SHP77 treated with DMSO at 0.1 percent for 48 hours (cell line): ENCODE measurements around the gene CASR.

Source experiments
- DNase-seq: peaks from one replicate; lab custom pipeline; 2025; lab: John Stamatoyannopoulos, UW

CASR gene

GRCh38 chr3:122214711-122215110, 31.2 kb downstream of the CASR start:
- DNase-seq, result no peak

GRCh38 chr3:122215592-122216298, 32.3 kb downstream of the CASR start:
- no peak for DNase-seq

GRCh38 chr3:122217901-122218300, 34.4 kb downstream of the CASR start:
- DNase-seq, result no peak

DNA sequence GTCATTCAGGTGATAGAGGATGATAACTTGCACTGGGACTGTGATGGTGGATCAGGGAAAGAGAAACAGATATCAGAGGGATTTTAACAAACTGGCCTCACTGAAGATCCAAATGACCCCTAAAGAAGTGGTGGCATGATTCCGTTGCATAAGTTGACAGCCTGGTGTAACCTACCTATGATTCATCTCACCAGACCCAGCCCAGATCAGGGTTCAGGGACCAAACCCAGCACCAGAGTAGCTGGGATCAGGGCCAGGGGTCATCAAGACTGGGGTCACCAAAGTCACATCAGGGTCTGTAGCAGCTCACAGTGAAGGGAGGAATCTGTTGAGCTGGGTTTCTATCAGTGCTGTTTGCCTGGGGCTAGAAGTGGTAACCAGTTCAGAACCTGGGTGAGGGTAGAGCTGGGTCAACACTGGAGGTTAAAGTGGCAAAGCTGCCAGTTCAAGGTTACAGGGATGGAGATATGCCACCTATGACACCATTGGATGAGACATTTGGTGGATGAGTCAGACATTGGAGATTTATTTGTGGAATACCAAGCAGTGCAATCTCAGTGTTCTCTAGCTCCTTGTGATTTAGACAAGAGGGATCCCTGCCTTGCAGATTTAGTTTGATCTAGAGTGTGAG, 35.9 kb downstream of the CASR start:
- no peak for DNase-seq

DNA sequence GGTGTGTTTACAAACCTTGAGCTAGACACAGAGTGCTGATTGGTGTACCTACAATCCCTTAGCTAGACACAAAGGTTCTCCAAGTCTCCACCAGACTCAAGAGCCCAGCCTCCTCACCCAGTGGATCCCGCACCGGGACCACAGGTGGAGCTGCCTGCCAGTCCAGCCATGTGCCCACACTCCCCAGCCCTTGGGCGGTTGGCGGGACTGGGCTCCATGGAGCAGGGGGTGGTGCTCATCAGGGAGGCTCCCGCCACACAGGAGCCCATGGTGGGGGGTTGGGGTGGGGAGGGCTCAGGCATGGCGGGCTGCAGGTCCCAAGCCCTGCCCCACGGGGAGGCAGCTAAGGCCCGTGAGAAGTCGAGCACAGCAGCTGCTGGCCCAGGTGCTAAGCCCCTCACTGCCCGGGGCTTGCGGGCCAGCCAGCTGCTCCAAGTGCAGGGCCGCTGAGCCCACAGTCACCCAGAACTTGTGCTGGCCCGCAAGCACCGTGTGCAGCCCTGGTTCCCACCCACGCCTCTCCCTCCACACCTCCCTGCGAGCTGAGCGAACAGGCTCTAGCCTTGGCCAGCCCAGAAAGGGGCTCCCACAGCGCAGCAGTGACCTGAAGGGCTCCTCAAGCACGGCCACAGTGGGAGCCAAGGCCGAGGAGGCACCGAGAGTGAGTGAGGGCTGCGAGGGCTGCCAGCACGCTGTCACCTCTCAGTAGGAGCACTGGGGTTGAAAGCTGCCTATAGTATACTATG, 43.7 kb downstream of the CASR start:
- no peak for DNase-seq

DNA sequence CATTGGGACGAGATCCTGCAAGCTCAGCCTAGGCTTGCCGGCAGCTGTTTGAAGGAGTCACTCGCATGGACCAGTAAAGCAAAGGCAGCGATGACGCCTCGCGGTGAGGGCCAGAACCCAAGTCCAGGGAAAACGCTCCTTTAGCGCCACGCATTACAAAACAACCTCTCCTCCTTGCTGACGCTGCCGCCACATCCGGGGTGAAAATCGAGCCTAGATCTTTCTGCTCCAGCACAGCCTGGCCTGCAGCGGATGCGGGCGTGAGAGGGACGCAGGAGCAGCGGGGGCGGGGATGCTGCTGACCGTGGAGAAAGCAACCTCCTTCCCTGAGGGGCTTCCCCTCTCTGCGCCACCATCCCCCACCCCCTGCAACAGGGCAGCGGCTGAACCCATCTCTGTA, 46.7 kb downstream of the CASR start:
- DNase-seq, result no peak

GRCh38 chr3:122231465-122232157, 48.1 kb downstream of the CASR start:
- no peak for DNase-seq

GRCh38 chr3:122232485-122232884, 49.0 kb downstream of the CASR start:
- DNase-seq, result no peak

- DNase-seq, result no peak
These were observed 49.9 kb downstream of the CASR start for GRCh38 chr3:122233101-122233952.

- DNase-seq, result no peak
These were observed 50.6 kb downstream of the CASR start for GRCh38 chr3:122234117-122234516.

DNA sequence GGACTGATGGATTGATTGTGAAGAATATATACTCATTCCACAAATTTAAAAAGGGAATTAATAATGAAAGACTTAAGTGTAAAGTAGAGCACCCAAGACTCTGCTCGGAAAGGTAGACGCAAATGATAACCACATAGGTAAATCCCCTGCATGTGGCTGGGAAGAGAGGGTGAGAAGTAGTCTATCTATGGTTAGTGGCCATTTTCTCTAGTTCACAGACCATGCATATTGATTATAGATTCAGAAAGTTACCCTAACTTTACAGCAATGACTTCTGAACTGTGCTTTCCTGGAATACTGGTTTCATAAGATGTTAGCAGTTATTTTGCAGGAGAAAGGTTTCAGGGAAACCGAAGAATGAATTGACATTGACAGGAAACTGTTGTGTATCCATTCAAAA, 51.7 kb downstream of the CASR start:
- DNase-seq, result no peak

GRCh38 chr3:122239112-122239511, 55.6 kb downstream of the CASR start:
- DNase-seq, result no peak

GRCh38 chr3:122245513-122246174, 62.2 kb downstream of the CASR start:
- DNase-seq, result no peak

- DNase-seq, result no peak
These were observed 62.7 kb downstream of the CASR start for GRCh38 chr3:122246199-122246598.

DNA sequence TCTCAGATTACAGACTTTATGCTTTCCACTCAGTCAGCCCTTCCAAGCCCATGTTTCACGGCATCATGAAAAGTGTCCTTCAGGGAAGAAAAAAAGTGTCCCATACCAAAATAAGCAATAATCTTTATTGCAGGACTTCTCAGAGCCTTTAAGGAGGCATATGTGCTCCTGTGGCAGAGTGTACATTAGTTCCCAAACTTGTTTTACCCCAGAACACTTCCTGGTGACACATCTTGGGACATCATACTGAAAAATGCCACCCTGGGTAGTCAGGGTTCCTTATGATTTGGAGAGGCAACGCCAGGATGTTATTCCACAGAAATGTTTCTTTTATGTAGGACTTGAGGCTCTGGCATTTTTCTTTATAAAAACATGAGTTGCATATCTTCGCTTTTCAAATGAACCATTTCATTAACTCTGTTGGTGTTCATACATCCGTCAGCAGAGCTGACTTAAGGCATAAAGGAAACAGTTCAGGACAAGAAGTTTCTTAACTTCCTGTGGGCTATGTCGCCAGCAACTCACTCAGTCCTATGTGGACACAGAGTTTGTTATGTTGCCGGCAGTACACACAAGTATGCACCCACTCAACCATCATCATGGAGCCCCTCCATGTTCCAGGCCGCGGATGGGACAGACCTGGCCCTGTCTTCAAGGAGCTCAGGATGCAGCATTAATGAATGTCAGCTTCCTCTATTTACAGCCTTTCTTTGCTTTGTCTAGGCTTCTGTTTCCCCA, 63.8 kb downstream of the CASR start:
- no peak for DNase-seq

DNA sequence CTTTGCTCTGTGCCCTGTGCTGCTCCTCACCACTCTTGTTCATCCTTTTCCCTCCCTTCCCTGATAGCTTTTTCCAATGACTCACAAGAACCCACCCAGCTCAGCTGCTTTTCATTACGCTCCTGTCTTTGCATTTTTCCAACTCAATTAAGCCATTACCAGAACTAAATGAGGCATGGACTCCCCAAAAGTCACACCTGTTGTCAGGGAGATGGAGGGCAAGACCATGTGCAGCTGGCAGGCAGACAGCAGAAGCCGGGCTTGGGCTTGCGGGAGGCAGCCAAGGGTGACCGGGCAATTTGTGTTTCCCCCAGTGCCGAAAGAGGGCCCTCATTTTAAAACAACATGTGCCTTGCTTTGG, 64.3 kb downstream of the CASR start:
- no peak for DNase-seq

DNA sequence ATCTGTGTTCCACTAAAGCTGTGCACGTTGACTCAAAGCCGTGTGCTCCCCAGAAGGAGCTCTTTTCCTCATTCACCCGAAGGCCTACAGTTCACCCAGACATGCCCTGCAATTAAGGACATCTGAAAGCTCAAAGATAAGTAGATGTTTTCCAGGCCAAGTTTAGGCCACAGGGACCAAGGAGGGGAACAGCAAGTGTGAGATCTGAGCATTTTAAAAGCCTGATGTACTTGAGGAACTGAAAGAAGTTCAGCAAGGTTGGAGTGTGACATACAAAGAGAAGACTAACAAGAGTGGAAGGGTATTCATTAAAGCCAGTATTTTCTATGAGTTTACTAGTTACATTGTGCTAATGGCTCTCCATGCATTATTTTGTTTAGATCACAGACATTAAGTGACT, 68.0 kb downstream of the CASR start:
- DNase-seq, result no peak

GRCh38 chr3:122253581-122253980, 70.1 kb downstream of the CASR start:
- DNase-seq, result no peak

GRCh38 chr3:122255757-122256439, 72.4 kb downstream of the CASR start:
- no peak for DNase-seq
